HFFc6 (cell line): ENCODE results near the gene WDR7. TPM values are rescaled to one million over a fixed set of nuclear protein-coding genes. Genes with fewer than 3 reads are reported as not detected.

Experiments
- DNase-seq: peaks from one replicate; pipeline ENCODE4 v3.0.0-alpha.2; 2018
- H3K27ac Mint-ChIP-seq: 2 replicates; pipeline ENCODE4 v1.8.0; 2020; ENCODE audit warnings: mild to moderate bottlenecking, mixed read lengths
- H3K27me3 Mint-ChIP-seq: 2 replicates; pipeline ENCODE4 v1.8.0; 2021; ENCODE audit warnings: mild to moderate bottlenecking, moderate library complexity, mixed read lengths; ENCODE audit not compliant: insufficient read depth
- H3K36me3 Mint-ChIP-seq: 2 replicates; pipeline ENCODE4 v1.8.0; 2021; ENCODE audit warnings: low read depth, mixed read lengths
- H3K4me1 Mint-ChIP-seq: 2 replicates; pipeline ENCODE4 v1.8.0; 2020; ENCODE audit warnings: low read depth, mixed read lengths
- H3K4me3 Mint-ChIP-seq: 2 replicates; pipeline ENCODE4 v1.8.0; 2020; ENCODE audit warnings: mild to moderate bottlenecking, moderate library complexity, mixed read lengths
- H3K9me3 Mint-ChIP-seq: 2 replicates; pipeline ENCODE4 v1.8.0; 2020; ENCODE audit warnings: mild to moderate bottlenecking, mixed read lengths
- CTCF ChIP-seq: fragments of 200-600 bp; sonication (generic); IDR thresholded peaks from 2 replicates; pipeline ENCODE4 v1.5.0; 2021; ENCODE audit warnings: antibody characterized with exemption, mild to moderate bottlenecking
- total RNA-seq, 6 experiments: library from RNA; stranded (reverse); fragmentation: NEBNext Ultra II Directional; extraction: Animal tissue kit (Norgen Biotek cat#: 25700); gene quantifications; 2 replicates in 1 of 6; 3 replicates in 5 of 6; pipeline ENCODE4 v1.2.3, GENCODE V29; 2021

WDR7 gene
- total RNA-seq, 6 experiments from 2014 or later, result 14.0 to 19.7 (median 16.6) TPM

- H3K36me3 Mint-ChIP-seq, result no peaks in the 10 kb centered on the region
- H3K27me3 Mint-ChIP-seq, result no peaks in the 10 kb centered on the region
- no peak overlapping the region for H3K4me3 Mint-ChIP-seq
- no peaks in the 10 kb centered on the region for H3K4me1 Mint-ChIP-seq
- no peak for DNase-seq
- no peak for TF ChIP-seq CTCF
- H3K27ac Mint-ChIP-seq, result no peak overlapping the region
- H3K9me3 Mint-ChIP-seq, result no peaks in the 10 kb centered on the region
These were observed 192.1 kb downstream of the WDR7 start for GRCh38 chr18:56843241-56843640.

- Mint-ChIP-seq H3K4me3 (no peak overlapping the region), H3K27me3 (no peaks in the 10 kb centered on the region), H3K36me3 (no peaks in the 10 kb centered on the region; the same call in 1 of the 2 replicates), H3K9me3 (no peaks in the 10 kb centered on the region), H3K4me1 (no peaks in the 10 kb centered on the region), H3K27ac (no peak overlapping the region)
- no peak for TF ChIP-seq CTCF
- DNase-seq, result no peak
These were observed 193.4 kb downstream of the WDR7 start for GRCh38 chr18:56844556-56844955.

DNA sequence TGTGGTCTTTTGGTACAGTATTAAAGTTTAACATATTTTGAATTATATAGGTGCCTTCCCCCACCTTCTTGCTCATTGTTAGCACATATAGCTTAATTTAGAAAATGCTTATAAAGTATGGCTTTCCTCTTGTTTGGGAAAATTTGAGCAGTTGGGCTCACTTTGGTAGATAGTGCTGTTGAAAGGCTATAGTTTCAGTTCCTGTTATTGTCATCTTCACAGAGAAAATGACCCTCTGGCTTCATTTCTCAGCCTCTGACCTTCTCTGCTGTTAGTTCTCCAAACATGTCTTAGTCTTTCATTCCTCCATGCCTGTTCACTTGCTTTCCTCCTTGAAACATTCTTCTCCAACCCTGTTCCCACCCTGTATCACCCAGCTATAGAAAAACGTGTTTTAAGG lies 200.6 kb downstream of the WDR7 start:
- no peak overlapping the region for H3K4me3 Mint-ChIP-seq
- H3K27ac Mint-ChIP-seq, result no peak overlapping the region
- no peak for TF ChIP-seq CTCF
- DNase-seq, result no peak
- H3K27me3 Mint-ChIP-seq, result no peaks in the 10 kb centered on the region; the same call in 1 of the 2 replicates
- H3K4me1 Mint-ChIP-seq, result no peaks in the 10 kb centered on the region
- no peaks in the 10 kb centered on the region for H3K9me3 Mint-ChIP-seq
- H3K36me3 Mint-ChIP-seq, result no peaks in the 10 kb centered on the region; the same call in 1 of the 2 replicates

GRCh38 chr18:56853961-56854360 lies 202.8 kb downstream of the WDR7 start:
- Mint-ChIP-seq H3K9me3 (no peaks in the 10 kb centered on the region), H3K27ac (no peak overlapping the region), H3K27me3 (no peaks in the 10 kb centered on the region; the same call in 1 of the 2 replicates), H3K4me1 (no peaks in the 10 kb centered on the region), H3K4me3 (no peak overlapping the region), H3K36me3 (no peaks in the 10 kb centered on the region; the same call in 1 of the 2 replicates)
- TF ChIP-seq CTCF, result no peak
- DNase-seq, result no peak

GRCh38 chr18:56861244-56861643 lies 210.1 kb downstream of the WDR7 start:
- no peaks in the 10 kb centered on the region for H3K4me1 Mint-ChIP-seq
- no peaks in the 10 kb centered on the region for H3K27me3 Mint-ChIP-seq
- H3K27ac Mint-ChIP-seq, result no peak overlapping the region
- H3K36me3 Mint-ChIP-seq, result no peaks in the 10 kb centered on the region
- no peaks in the 10 kb centered on the region for H3K9me3 Mint-ChIP-seq
- H3K4me3 Mint-ChIP-seq, result no peak overlapping the region
- no peak for DNase-seq
- no peak for TF ChIP-seq CTCF
